HG02798 (cell line): Measurements from ENCODE around the gene GPHA2.
A peak's percentile ranks its signal among the peaks of the same experiment; 100 is the strongest.

Experiments used
- ATAC-seq: cut with Tn5 transposase; IDR thresholded peaks from one replicate; pipeline ENCODE4 v1.9.1; 2021; ENCODE audit warnings: mild to moderate bottlenecking; ENCODE audit not compliant: unreplicated experiment, poor library complexity

GPHA2 gene

DNA sequence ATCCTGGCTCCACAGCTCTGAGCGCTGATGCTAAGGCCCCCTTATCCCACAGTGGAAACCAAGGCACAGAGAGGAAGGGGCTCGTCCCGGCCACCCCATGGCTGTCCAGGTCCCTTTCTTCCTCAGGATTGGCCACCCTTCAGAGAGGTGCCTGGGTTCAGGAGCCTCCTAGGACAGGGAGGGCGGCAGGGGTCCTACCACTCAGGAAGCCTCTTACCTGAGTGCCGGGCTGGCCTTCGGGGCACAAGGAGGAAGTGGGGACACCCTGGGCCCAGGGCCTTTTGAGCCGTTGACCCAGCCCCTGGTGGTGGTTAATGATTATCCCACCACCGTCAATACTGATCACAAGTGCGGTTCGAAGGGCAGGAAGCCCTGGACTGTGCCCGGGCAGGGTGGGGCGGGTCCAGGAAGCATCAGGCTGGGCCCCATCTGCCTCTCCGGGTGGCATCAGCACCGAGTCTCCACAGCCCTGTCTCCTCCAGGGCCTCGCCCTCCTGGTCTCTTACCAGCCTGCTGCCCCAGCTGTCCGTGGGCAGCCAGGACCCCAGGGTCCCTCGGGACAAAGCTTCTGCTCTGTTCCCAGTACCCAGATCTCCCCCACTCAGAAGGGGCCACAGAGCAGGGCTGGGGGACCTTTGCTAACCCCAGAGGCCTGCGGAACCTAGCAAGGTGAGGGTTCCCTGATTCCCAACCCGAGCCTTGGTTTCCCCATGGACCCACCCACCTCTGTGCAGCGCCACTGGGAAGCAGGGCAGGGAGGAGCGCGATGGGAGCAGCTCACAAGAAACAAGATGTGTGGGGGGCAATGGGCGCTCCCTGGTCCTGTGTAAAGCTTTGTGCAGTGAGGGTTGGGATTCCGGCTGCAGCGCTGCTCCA lies 42.3 kb downstream of the GPHA2 start:
- no peak for ATAC-seq

DNA sequence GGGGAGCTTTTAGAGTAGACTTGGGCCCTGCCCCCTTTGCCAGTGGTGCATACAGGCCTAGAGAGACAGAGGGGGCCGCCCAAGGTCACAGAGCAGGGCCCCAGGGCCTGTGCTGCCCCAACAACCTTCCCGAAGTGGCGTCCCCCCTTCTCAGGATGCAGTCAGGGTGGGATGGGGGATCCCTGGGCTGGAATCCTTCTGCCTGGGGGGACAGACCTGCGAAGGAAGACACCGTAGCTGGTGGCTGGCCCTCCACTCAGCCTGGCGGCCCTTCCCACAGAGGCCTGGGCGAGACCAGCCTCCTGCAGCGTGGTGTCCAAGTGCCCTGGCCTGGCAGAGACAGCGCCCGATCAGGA lies 42.9 kb downstream of the GPHA2 start:
- no peak for ATAC-seq

DNA sequence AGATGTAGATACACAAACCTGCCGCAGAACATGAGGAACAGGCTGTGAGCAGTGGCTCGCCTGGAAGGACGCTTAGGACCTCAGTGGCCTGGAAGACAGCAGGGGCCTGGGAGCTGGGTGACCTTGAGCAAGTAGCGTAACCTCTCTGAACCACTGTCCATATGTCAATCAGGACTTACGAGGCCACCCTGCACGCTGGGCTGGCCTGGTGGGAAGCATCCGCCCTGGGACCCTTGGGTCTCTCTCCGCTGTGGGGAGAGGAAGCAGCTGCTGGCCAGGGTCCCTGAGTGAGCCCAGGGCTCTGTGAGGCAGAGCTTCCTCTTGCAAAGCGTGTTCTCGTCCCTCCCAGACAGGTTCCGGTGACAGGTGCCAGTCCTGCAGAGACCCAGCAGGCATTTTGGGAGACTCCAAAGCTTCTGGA lies 43.3 kb downstream of the GPHA2 start:
- ATAC-seq: no peak

DNA sequence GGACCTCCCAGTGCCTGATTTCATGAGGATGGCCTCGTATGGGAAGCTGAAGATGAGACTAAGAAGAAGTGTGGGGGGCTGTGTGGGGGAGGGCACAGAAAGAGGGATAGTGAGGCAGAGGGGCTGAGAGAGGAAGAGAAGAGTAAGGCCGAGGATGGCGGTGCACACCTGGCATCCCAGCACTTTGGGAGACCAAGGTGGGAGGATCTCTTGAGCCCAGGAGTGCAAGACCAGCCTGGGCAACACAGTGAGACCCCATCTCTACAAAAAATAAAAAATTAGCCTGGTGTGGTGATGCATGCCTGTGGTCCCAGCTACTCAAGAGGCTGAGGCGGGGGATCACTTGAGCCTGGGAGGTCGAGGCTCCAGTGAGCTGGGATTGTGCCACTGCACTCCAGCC lies 43.8 kb downstream of the GPHA2 start:
- ATAC-seq: no peak

DNA sequence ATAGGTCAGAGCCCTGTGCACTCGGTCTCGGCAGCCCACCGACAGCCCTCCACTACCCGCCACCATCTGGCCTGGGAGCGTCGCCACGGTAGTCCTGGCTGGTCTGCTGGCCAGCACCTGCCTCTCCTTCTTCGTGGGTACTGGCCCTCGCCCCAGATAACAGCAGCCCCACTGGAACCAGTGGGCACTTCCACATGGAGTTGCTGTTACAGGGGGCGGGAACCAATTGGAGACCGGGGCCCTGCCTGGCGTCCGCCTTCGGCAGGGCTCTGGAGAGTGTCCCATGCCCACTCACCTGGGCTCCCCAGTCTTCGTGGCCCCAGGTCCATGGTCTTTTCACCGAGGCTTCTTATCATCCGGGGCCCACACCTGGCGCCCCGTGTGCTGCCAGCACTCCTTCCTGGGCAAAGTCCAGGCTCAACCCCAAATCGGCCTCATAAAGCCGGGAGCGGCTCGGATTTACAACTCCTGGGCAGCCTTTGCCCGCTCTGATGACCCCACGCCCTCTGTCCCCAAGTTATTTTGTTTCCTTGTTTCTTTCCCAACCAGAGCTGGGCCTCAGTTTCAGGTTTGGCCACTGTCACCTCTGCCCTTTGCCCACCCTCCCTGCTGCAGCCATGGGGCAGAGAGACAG lies 44.4 kb downstream of the GPHA2 start:
- ATAC-seq: no peak

DNA sequence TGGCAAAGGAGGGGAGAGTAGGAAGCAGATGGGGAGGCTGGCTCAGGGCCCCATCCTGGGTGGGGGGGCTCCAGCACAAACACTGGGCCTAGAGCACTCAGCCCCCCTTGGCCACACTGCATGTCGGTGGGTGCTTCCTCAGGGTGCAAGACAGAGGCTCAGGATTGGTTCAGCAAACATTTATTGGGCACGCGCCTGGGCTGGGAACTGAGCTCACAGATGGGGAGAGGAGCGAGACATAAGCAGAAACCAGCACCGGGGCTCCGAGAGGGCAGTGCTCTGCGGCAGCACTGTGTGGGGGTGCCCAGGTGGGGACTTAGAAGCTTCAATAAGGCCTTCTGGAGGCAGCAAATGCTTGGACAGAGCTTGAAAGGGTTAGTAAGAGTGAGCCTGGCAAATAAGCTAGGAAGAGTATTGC lies 45.2 kb downstream of the GPHA2 start:
- ATAC-seq: no peak

DNA sequence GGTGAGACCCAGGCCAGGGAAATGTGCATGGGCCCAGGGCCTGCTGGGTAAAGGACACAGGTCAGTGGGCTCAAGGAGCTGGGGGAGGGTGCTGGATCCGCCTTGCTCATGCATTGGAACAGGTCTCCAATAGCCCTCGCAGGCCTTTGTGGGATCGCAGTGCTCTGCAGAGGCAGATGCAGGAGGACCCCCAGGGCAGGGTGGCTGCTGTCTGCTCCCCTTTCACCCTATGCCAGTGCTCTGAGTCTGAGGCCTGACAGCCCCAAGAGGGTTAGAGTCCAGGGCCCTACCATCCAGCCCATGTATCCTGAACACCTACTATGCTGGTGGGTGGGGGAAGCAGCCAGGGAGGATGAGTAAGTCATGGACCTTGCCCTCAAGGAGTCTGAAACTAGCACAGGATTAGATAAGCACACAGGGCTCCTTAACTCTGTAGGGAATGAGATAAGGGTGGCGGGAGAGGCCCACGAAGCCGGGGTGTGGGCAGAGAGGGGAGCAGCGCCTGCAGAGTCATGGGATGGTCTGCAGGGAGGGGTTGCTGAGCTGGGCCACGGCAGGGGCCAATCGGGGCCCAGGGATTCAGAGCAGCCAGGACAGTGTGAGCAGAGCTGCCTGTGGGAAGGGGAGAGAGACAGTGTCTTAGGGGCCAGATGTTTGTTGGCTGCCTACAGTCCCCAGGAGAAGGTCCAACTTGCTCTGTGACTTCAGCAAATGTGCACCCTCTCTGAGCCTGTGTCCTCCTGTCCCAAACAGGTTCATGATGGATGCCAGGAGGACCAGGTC lies 46.8 kb downstream of the GPHA2 start:
- no peak for ATAC-seq

GRCh38 chr11:64888406-64888728 lies 47.3 kb downstream of the GPHA2 start:
- ATAC-seq: no peak

- peak; percentile 86 for ATAC-seq
These were observed 47.8 kb downstream of the GPHA2 start for GRCh38 chr11:64887757-64888405.

GRCh38 chr11:64887234-64887756 lies 48.4 kb downstream of the GPHA2 start:
- ATAC-seq: no peak

DNA sequence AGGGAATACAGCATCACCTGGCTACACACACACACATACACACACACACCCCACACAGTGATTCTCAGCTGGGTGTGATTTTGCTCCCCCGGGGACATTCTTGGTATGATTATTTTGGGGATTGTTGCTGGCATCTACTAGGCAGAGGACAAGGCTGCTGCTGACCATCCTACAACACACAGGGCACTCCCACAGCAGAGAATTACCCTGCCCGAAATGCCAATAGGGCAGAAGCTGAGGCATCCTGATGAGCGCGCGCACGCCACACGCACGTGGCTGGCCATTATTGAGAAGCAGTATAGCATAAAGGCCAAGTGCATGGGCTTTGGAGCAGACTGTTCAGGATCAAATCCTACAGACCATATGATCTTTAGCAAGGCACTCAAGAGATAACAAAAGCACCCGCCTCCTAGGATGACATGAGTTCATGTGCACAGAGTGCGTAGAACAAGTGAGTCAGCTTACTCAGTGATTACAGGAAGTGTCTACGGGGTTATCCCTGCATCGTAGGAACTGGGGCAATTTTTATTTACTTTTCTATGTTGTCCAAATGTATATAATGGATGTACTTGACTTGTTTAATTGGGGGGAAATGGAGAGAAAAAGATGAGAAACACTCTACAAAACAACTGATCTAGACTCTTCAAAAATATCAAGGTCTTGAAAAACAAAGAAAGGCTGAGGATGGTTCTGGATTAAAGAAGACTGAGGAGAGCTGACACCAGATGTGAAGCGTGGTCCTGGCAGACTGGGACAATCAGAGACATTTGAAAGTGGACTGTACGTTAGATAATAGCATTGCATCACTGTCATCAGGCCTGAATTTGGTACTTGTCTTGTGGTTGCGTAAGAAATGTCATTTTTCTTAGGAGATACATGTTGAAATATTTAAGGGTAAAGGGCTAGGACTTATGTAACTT lies 50.1 kb downstream of the GPHA2 start:
- ATAC-seq: no peak
